Activated T-helper 1 cell treated with anti-CD3 and anti-CD28 coated beads, Interleukin-12 subunit alpha, Interleukin-12 subunit beta, Interleukin-2, Interleukin-4 antibody, amounts not matched to agents 30 ng/mL and 10 ng/mL and 1 ng/mL, durations not matched to agents 14 hours and 24 hours and 36 hours (primary cell): ENCODE data around the gene BCAR3. TPM values are rescaled to one million over a fixed set of nuclear protein-coding genes. Genes with fewer than 3 reads are reported as not detected.

Source experiments
- DNase-seq: peaks from one replicate; pipeline ENCODE4 v3.0.0; 2021; ENCODE audit warnings: low spot score
- H3K27ac Mint-ChIP-seq: one replicate; pipeline ENCODE4 v1.8.0; 2021; ENCODE audit warnings: mild to moderate bottlenecking, mixed read lengths
- H3K27me3 Mint-ChIP-seq: one replicate; pipeline ENCODE4 v1.8.0; 2022; ENCODE audit warnings: mild to moderate bottlenecking, moderate library complexity, mixed read lengths; ENCODE audit not compliant: insufficient read depth
- H3K36me3 Mint-ChIP-seq: one replicate; pipeline ENCODE4 v1.8.0; 2021; ENCODE audit warnings: low read depth, mixed read lengths
- H3K4me1 Mint-ChIP-seq: one replicate; pipeline ENCODE4 v1.8.0; 2021; ENCODE audit warnings: low read depth, mixed read lengths
- H3K4me3 Mint-ChIP-seq: one replicate; pipeline ENCODE4 v1.8.0; 2021; ENCODE audit warnings: mild to moderate bottlenecking, moderate library complexity, mixed read lengths
- H3K9me3 Mint-ChIP-seq: one replicate; pipeline ENCODE4 v1.8.0; 2021; ENCODE audit warnings: mixed read lengths
- intact Hi-C: fragments of 100-400 bp; cut with micrococcal nuclease; formaldehyde crosslinking; loops from one replicate; pipeline ENCODE4 v1.15.1; 2024
- total RNA-seq: library from RNA; stranded (reverse); gene quantifications from 2 replicates; pipeline ENCODE4 v1.2.3, GENCODE V29; 2022

The BCAR3 gene
- total RNA-seq, 1 donor from 2014 or later, result 1.1 TPM

GRCh38 chr1:93552741-93553455, 128.7 kb downstream of the BCAR3 start:
- Mint-ChIP-seq H3K4me1 (peaks cover 5% of the 10 kb centered on the region), H3K27me3 (peaks cover 11% of the 10 kb centered on the region), H3K9me3 (no peaks in the 10 kb centered on the region), H3K36me3 (no peaks in the 10 kb centered on the region), H3K4me3 (no peak overlapping the region), H3K27ac (no peak overlapping the region)
- no peak for DNase-seq
- intact Hi-C loops, result no loop called here

GRCh38 chr1:93549811-93550210, 131.8 kb downstream of the BCAR3 start:
- H3K27me3 Mint-ChIP-seq, result peaks cover 11% of the 10 kb centered on the region

GRCh38 chr1:93549131-93549530, 132.5 kb downstream of the BCAR3 start:
- no peak for DNase-seq
- intact Hi-C loops, result no loop called here
- Mint-ChIP-seq H3K36me3 (no peaks in the 10 kb centered on the region), H3K4me1 (no peaks in the 10 kb centered on the region), H3K4me3 (no peak overlapping the region), H3K27ac (no peak overlapping the region), H3K27me3 (peaks cover 11% of the 10 kb centered on the region), H3K9me3 (no peaks in the 10 kb centered on the region)

More at GRCh38 chr1:93549811-93550210, 131.8 kb downstream of the BCAR3 start:
- Mint-ChIP-seq H3K4me1 (no peaks in the 10 kb centered on the region), H3K4me3 (no peak overlapping the region), H3K9me3 (no peaks in the 10 kb centered on the region), H3K36me3 (no peaks in the 10 kb centered on the region), H3K27ac (no peak overlapping the region)
- intact Hi-C loops, result no loop called here
- no peak for DNase-seq

- intact Hi-C loops, result no loop called here
- H3K9me3 Mint-ChIP-seq, result no peaks in the 10 kb centered on the region
- no peak overlapping the region for H3K4me3 Mint-ChIP-seq
- no peaks in the 10 kb centered on the region for H3K36me3 Mint-ChIP-seq
- peaks cover 5% of the 10 kb centered on the region for H3K27me3 Mint-ChIP-seq
- H3K27ac Mint-ChIP-seq, result no peak overlapping the region
- DNase-seq, result no peak
- no peaks in the 10 kb centered on the region for H3K4me1 Mint-ChIP-seq
These were observed 135.3 kb downstream of the BCAR3 start for GRCh38 chr1:93546162-93546863.

- Mint-ChIP-seq H3K9me3 (no peaks in the 10 kb centered on the region), H3K27me3 (peaks cover 5% of the 10 kb centered on the region), H3K4me1 (no peaks in the 10 kb centered on the region), H3K4me3 (no peak overlapping the region), H3K27ac (no peak overlapping the region), H3K36me3 (no peaks in the 10 kb centered on the region)
- DNase-seq, result no peak
- intact Hi-C loops, result no loop called here
These were observed 139.2 kb downstream of the BCAR3 start for GRCh38 chr1:93542398-93542797.

- Mint-ChIP-seq H3K36me3 (no peaks in the 10 kb centered on the region), H3K9me3 (no peaks in the 10 kb centered on the region), H3K27ac (no peak overlapping the region), H3K4me1 (no peaks in the 10 kb centered on the region), H3K4me3 (no peak overlapping the region), H3K27me3 (peaks cover 8% of the 10 kb centered on the region)
- intact Hi-C loops, result no loop called here
- DNase-seq, result no peak
These were observed 140.6 kb downstream of the BCAR3 start for GRCh38 chr1:93541045-93541444.

GRCh38 chr1:93537924-93538323, 143.7 kb downstream of the BCAR3 start:
- no peak for DNase-seq
- intact Hi-C loops, result no loop called here
- H3K27me3 Mint-ChIP-seq, result peaks cover 19% of the 10 kb centered on the region
- H3K4me1 Mint-ChIP-seq, result no peaks in the 10 kb centered on the region
- H3K36me3 Mint-ChIP-seq, result no peaks in the 10 kb centered on the region
- H3K4me3 Mint-ChIP-seq, result no peak overlapping the region
- no peaks in the 10 kb centered on the region for H3K9me3 Mint-ChIP-seq
- H3K27ac Mint-ChIP-seq, result no peak overlapping the region

GRCh38 chr1:93537396-93537795, 144.2 kb downstream of the BCAR3 start:
- H3K4me1 Mint-ChIP-seq, result no peaks in the 10 kb centered on the region
- intact Hi-C loops, result no loop called here
- no peak overlapping the region for H3K4me3 Mint-ChIP-seq

GRCh38 chr1:93533677-93534076, 148.0 kb downstream of the BCAR3 start:
- Mint-ChIP-seq H3K4me3 (no peak overlapping the region), H3K27me3 (peaks cover 20% of the 10 kb centered on the region), H3K27ac (no peak overlapping the region), H3K36me3 (no peaks in the 10 kb centered on the region), H3K9me3 (no peaks in the 10 kb centered on the region), H3K4me1 (no peaks in the 10 kb centered on the region)
- DNase-seq, result no peak
- intact Hi-C loops, result loop anchor here (2.0 kb wide), 1 partner anchor 33 kb away; no protein-coding TSS in a partner anchor

More at GRCh38 chr1:93537396-93537795, 144.2 kb downstream of the BCAR3 start:
- no peaks in the 10 kb centered on the region for H3K9me3 Mint-ChIP-seq
- DNase-seq, result no peak
- H3K27ac Mint-ChIP-seq, result no peak overlapping the region
- H3K36me3 Mint-ChIP-seq, result no peaks in the 10 kb centered on the region
- H3K27me3 Mint-ChIP-seq, result peaks cover 19% of the 10 kb centered on the region

GRCh38 chr1:93532780-93533378, 148.8 kb downstream of the BCAR3 start:
- no peak for DNase-seq
- Mint-ChIP-seq H3K27me3 (peaks cover 23% of the 10 kb centered on the region), H3K27ac (no peak overlapping the region), H3K9me3 (no peaks in the 10 kb centered on the region), H3K36me3 (no peaks in the 10 kb centered on the region), H3K4me3 (no peak overlapping the region), H3K4me1 (no peaks in the 10 kb centered on the region)
- intact Hi-C loops, result no loop called here

GRCh38 chr1:93531193-93531592, 150.4 kb downstream of the BCAR3 start:
- intact Hi-C loops, result no loop called here
- Mint-ChIP-seq H3K27ac (no peak overlapping the region), H3K36me3 (no peaks in the 10 kb centered on the region), H3K9me3 (no peaks in the 10 kb centered on the region), H3K27me3 (peaks cover 22% of the 10 kb centered on the region), H3K4me3 (no peak overlapping the region), H3K4me1 (no peaks in the 10 kb centered on the region)
- no peak for DNase-seq

GRCh38 chr1:93528412-93528811, 153.2 kb downstream of the BCAR3 start:
- H3K9me3 Mint-ChIP-seq, result no peaks in the 10 kb centered on the region
- no peak overlapping the region for H3K4me3 Mint-ChIP-seq
- peaks cover 10% of the 10 kb centered on the region for H3K27me3 Mint-ChIP-seq
- H3K27ac Mint-ChIP-seq, result no peak overlapping the region
- no peak for DNase-seq
- intact Hi-C loops, result no loop called here
- H3K36me3 Mint-ChIP-seq, result no peaks in the 10 kb centered on the region
- no peaks in the 10 kb centered on the region for H3K4me1 Mint-ChIP-seq

- intact Hi-C loops, result no loop called here
These were observed 155.2 kb downstream of the BCAR3 start for GRCh38 chr1:93526431-93526830.

More at GRCh38 chr1:93526431-93526830, 155.2 kb downstream of the BCAR3 start:
- no peaks in the 10 kb centered on the region for H3K4me1 Mint-ChIP-seq
- no peaks in the 10 kb centered on the region for H3K9me3 Mint-ChIP-seq
- H3K27ac Mint-ChIP-seq, result no peak overlapping the region
- no peak overlapping the region for H3K4me3 Mint-ChIP-seq
- peaks cover 8% of the 10 kb centered on the region for H3K27me3 Mint-ChIP-seq
- H3K36me3 Mint-ChIP-seq, result no peaks in the 10 kb centered on the region
- DNase-seq, result no peak
